HFFc6 (cell line): ENCODE data around the gene C6orf136. TPM values are rescaled to one million over a fixed set of nuclear protein-coding genes. Genes with fewer than 3 reads are reported as not detected.

ENCODE experiments used
- DNase-seq: peaks from one replicate; pipeline ENCODE4 v3.0.0-alpha.2; 2018
- H3K27ac Mint-ChIP-seq: 2 replicates; pipeline ENCODE4 v1.8.0; 2020; ENCODE audit warnings: mild to moderate bottlenecking, mixed read lengths
- H3K27me3 Mint-ChIP-seq: 2 replicates; pipeline ENCODE4 v1.8.0; 2021; ENCODE audit warnings: mild to moderate bottlenecking, moderate library complexity, mixed read lengths; ENCODE audit not compliant: insufficient read depth
- H3K36me3 Mint-ChIP-seq: 2 replicates; pipeline ENCODE4 v1.8.0; 2021; ENCODE audit warnings: low read depth, mixed read lengths
- H3K4me1 Mint-ChIP-seq: 2 replicates; pipeline ENCODE4 v1.8.0; 2020; ENCODE audit warnings: low read depth, mixed read lengths
- H3K4me3 Mint-ChIP-seq: 2 replicates; pipeline ENCODE4 v1.8.0; 2020; ENCODE audit warnings: mild to moderate bottlenecking, moderate library complexity, mixed read lengths
- H3K9me3 Mint-ChIP-seq: 2 replicates; pipeline ENCODE4 v1.8.0; 2020; ENCODE audit warnings: mild to moderate bottlenecking, mixed read lengths
- total RNA-seq, 6 experiments: library from RNA; stranded (reverse); fragmentation: NEBNext Ultra II Directional; extraction: Animal tissue kit (Norgen Biotek cat#: 25700); gene quantifications; 2 replicates in 1 of 6; 3 replicates in 5 of 6; pipeline ENCODE4 v1.2.3, GENCODE V29; 2021
- TF ChIP-seq, protein P1 (sequence below): fragments of 200-600 bp; sonication (generic); IDR thresholded peaks from 2 replicates; pipeline ENCODE4 v1.5.0; 2021; ENCODE audit warnings: antibody characterized with exemption, mild to moderate bottlenecking

Gene C6orf136
- total RNA-seq, 6 experiments from 2014 or later = 12.0 to 19.2 (median 16.4) TPM

DNA sequence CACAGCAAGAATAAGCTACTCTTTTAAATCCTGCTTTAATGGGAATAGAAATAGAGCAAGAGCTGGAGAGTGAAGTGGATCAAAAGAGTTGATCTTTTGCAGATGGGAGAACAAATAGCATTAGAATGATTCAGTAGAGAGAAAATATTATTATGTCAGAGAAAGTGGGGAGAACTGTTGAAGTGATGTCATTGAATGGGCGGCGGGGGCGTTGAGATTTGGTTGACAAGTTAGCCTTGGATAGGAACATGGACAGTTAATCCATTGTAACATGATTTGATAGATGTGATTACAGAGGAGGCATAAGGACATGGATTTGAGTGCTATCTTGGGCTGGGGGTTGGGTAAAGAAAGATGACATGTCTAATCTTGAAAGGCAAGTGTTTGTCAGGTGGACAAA lies 11.1 kb upstream of the C6orf136 start:
- TF ChIP-seq, protein P1, sequence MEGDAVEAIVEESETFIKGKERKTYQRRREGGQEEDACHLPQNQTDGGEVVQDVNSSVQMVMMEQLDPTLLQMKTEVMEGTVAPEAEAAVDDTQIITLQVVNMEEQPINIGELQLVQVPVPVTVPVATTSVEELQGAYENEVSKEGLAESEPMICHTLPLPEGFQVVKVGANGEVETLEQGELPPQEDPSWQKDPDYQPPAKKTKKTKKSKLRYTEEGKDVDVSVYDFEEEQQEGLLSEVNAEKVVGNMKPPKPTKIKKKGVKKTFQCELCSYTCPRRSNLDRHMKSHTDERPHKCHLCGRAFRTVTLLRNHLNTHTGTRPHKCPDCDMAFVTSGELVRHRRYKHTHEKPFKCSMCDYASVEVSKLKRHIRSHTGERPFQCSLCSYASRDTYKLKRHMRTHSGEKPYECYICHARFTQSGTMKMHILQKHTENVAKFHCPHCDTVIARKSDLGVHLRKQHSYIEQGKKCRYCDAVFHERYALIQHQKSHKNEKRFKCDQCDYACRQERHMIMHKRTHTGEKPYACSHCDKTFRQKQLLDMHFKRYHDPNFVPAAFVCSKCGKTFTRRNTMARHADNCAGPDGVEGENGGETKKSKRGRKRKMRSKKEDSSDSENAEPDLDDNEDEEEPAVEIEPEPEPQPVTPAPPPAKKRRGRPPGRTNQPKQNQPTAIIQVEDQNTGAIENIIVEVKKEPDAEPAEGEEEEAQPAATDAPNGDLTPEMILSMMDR = no peak
- no peak overlapping the region for H3K4me3 Mint-ChIP-seq
- H3K4me1 Mint-ChIP-seq = peaks cover 7% of the 10 kb centered on the region
- no peak overlapping the region for H3K27ac Mint-ChIP-seq
- H3K27me3 Mint-ChIP-seq = peaks cover 3% of the 10 kb centered on the region; the same call in 1 of the 2 replicates
- no peak for DNase-seq
- no peaks in the 10 kb centered on the region for H3K9me3 Mint-ChIP-seq
- H3K36me3 Mint-ChIP-seq = peaks cover 23% of the 10 kb centered on the region

DNA sequence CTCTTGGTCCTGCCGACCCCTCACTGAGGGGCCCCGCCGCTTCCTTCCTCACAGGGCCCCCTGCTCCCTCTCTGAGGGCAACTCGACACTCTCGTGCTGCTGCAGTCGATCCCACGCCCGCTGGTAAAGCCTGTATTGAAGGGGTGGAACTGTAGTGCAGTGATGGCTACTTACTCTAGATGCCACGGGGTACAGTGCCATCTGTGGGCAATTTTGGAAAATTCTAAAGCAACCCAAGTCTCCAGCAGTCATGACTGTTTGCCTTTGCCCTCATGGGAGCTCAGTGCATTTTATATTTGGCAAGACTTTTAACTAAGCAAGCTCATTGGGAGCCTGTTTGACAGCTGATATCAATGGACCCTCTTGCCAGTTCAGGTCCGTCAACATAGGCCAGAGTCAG lies 6.5 kb upstream of the C6orf136 start:
- Mint-ChIP-seq H3K36me3 (no peaks in the 10 kb centered on the region; the same call in none of the 2 replicates), H3K4me3 (no peak overlapping the region), H3K27me3 (no peaks in the 10 kb centered on the region; the same call in 1 of the 2 replicates), H3K9me3 (no peaks in the 10 kb centered on the region), H3K27ac (no peak overlapping the region), H3K4me1 (no peaks in the 10 kb centered on the region)
- TF ChIP-seq, protein P1 = peak; percentile 19; the same call in 1 of the 2 replicates
- no peak for DNase-seq

DNA sequence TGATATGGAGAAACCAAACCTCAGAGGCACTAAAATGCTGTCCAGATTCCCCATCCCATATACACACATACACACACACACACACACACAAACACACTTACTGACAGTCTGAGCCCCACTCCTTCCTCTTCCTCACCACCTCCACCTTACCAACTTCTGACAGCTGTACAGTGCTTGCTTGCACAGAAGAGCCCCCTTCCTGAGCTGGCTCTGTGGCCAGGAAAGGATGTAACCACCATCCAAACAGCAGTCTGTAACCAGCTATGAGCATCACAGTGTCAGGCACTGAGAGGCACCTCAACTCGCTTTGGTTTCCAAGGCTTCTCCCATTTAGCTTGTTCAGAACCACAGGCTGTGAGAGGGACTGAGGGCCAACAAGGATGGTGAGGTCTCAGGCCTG lies 5.9 kb upstream of the C6orf136 start:
- peaks cover 5% of the 10 kb centered on the region for H3K36me3 Mint-ChIP-seq
- no peak overlapping the region for H3K4me3 Mint-ChIP-seq
- DNase-seq = no peak
- H3K9me3 Mint-ChIP-seq = no peaks in the 10 kb centered on the region
- no peak overlapping the region for H3K27ac Mint-ChIP-seq
- H3K4me1 Mint-ChIP-seq = peaks cover 5% of the 10 kb centered on the region
- TF ChIP-seq, protein P1 = no peak
- no peaks in the 10 kb centered on the region; the same call in 1 of the 2 replicates for H3K27me3 Mint-ChIP-seq

- Mint-ChIP-seq H3K27ac (no peak overlapping the region), H3K36me3 (peaks cover 7% of the 10 kb centered on the region), H3K9me3 (no peaks in the 10 kb centered on the region), H3K4me3 (no peak overlapping the region), H3K27me3 (no peaks in the 10 kb centered on the region; the same call in 1 of the 2 replicates), H3K4me1 (peaks cover 20% of the 10 kb centered on the region)
- DNase-seq = no peak
- TF ChIP-seq, protein P1 = no peak
Observed at GRCh38 chr6:30643656-30644055, 3.3 kb upstream of the C6orf136 start.

- Mint-ChIP-seq H3K36me3 (peaks cover 7% of the 10 kb centered on the region), H3K4me3 (no peak overlapping the region), H3K9me3 (no peaks in the 10 kb centered on the region), H3K4me1 (peaks cover 20% of the 10 kb centered on the region), H3K27me3 (no peaks in the 10 kb centered on the region; the same call in 1 of the 2 replicates), H3K27ac (no peak overlapping the region)
- DNase-seq = no peak
- TF ChIP-seq, protein P1 = no peak
Observed at GRCh38 chr6:30644769-30645168, 2.2 kb upstream of the C6orf136 start.

- H3K27me3 Mint-ChIP-seq = no peaks in the 10 kb centered on the region
- H3K36me3 Mint-ChIP-seq = peaks cover 10% of the 10 kb centered on the region
- no peaks in the 10 kb centered on the region for H3K9me3 Mint-ChIP-seq
- peak overlapping the region; percentile 90 for H3K4me3 Mint-ChIP-seq
- H3K4me1 Mint-ChIP-seq = peaks cover 20% of the 10 kb centered on the region
- no peak for DNase-seq
- TF ChIP-seq, protein P1 = no peak
- H3K27ac Mint-ChIP-seq = no peak overlapping the region; the same call in 1 of the 2 replicates
Observed at GRCh38 chr6:30645989-30646388, 944 bp upstream of the C6orf136 start.
